Ascending aorta (tissue), 2 donors: ENCODE data around the gene ASTL. TPM values are rescaled to one million over a fixed set of nuclear protein-coding genes. Genes with fewer than 3 reads are reported as not detected.

Source experiments
- DNase-seq, 2 donors: peaks; one replicate each; pipeline ENCODE4 v3.0.0-alpha.2; 2019; ENCODE audit warnings: low spot score in 2 of 2
- H3K27ac ChIP-seq, 2 donors: fragments of 200-600 bp; sonication (generic); one replicate each; pipeline ENCODE4 v1.5.1; 2016 to 2017; ENCODE audit warnings: mild to moderate bottlenecking in 1 of 2
- H3K27me3 ChIP-seq: fragments of 200-600 bp; sonication (generic); one replicate; pipeline ENCODE4 v1.5.1; 2017
- H3K36me3 ChIP-seq, 2 donors: fragments of 200-600 bp; sonication (generic); one replicate each; pipeline ENCODE4 v1.5.1; 2016
- H3K4me1 ChIP-seq, 2 donors: fragments of 200-600 bp; sonication (generic); one replicate each; pipeline ENCODE4 v1.5.1; 2016 to 2017; ENCODE audit warnings: mild to moderate bottlenecking in 1 of 2
- H3K4me3 ChIP-seq, 2 donors: fragments of 200-600 bp; sonication (generic); one replicate each; pipeline ENCODE4 v1.5.1; 2016 to 2017; ENCODE audit warnings: mild to moderate bottlenecking in 1 of 2
- H3K9me3 ChIP-seq, 2 donors: fragments of 200-600 bp; sonication (generic); one replicate each; pipeline ENCODE4 v1.5.1; 2016
- CTCF ChIP-seq, 3 experiments: fragments of 200-600 bp in 2 of 3; fragments of 450-650 bp in 1 of 3; sonication (generic) in 2 of 3; IDR thresholded peaks; one replicate each; pipeline ENCODE4 v1.5.1; 2016 to 2019; ENCODE audit warnings: antibody characterized with exemption in 3 of 3, mild to moderate bottlenecking in 1 of 3, moderate library complexity in 1 of 3
- intact Hi-C: fragments of 100-400 bp; cut with DNase I; formaldehyde crosslinking; loops from one replicate; pipeline ENCODE4 v1.15.1; 2023
- total RNA-seq: library from RNA; depleted of rRNA; stranded (reverse); fragments of >200 nt; gene quantifications from one replicate; pipeline ENCODE4 v1.1.0, GENCODE V29; 2016

ASTL gene
- total RNA-seq, 1 donor from 2014 or later = not detected

- Histone ChIP-seq H3K4me3 (no peak overlapping the region), H3K4me1 (peaks cover 0 to 7% of the 10 kb centered on the region in 2 donors), H3K9me3 (peaks cover 5 to 9% of the 10 kb centered on the region in 2 donors), H3K36me3 (no peaks in the 10 kb centered on the region), H3K27ac (peak overlapping the region in 1 of 2 donors; percentile 12), H3K27me3 (no peaks in the 10 kb centered on the region)
- TF ChIP-seq CTCF (IDR thresholded peaks at IDR 0.05) = no peak
- intact Hi-C loops = no loop called here
- peak in 1 of 2 donors; percentile 54 for DNase-seq
Measured at GRCh38 chr2:96104487-96104861, 33.8 kb downstream of the ASTL start.

- intact Hi-C loops = no loop called here
- peak; percentile 4 to 9 for DNase-seq
- TF ChIP-seq CTCF (IDR thresholded peaks at IDR 0.05) = no peak
- H3K4me3 ChIP-seq = no peak overlapping the region
- H3K27ac ChIP-seq = peak overlapping the region in 1 of 2 donors; percentile 26
- no peaks in the 10 kb centered on the region for H3K27me3 ChIP-seq
- H3K9me3 ChIP-seq = peaks cover 5 to 9% of the 10 kb centered on the region in 2 donors
- H3K36me3 ChIP-seq = no peaks in the 10 kb centered on the region
- H3K4me1 ChIP-seq = peaks cover 4% of the 10 kb centered on the region in 2 donors
Measured at GRCh38 chr2:96103761-96104486, 34.4 kb downstream of the ASTL start.

GRCh38 chr2:96103187-96103601 lies 35.1 kb downstream of the ASTL start:
- Histone ChIP-seq H3K4me3 (no peak overlapping the region), H3K27me3 (no peaks in the 10 kb centered on the region), H3K27ac (no peak overlapping the region), H3K36me3 (no peaks in the 10 kb centered on the region), H3K9me3 (peaks cover 5 to 9% of the 10 kb centered on the region in 2 donors), H3K4me1 (peaks cover 3 to 8% of the 10 kb centered on the region in 2 donors)
- TF ChIP-seq CTCF (IDR thresholded peaks at IDR 0.05) = no peak
- intact Hi-C loops = no loop called here
- peak; percentile 4 to 53 for DNase-seq

GRCh38 chr2:96102596-96103186 lies 35.6 kb downstream of the ASTL start:
- H3K36me3 ChIP-seq = no peaks in the 10 kb centered on the region
- TF ChIP-seq CTCF (IDR thresholded peaks at IDR 0.05) = no peak
- no peak overlapping the region for H3K4me3 ChIP-seq
- peak in 1 of 2 donors; percentile 4 for DNase-seq
- H3K27me3 ChIP-seq = no peaks in the 10 kb centered on the region
- no peak overlapping the region for H3K27ac ChIP-seq
- intact Hi-C loops = no loop called here
- peaks cover 5 to 9% of the 10 kb centered on the region in 2 donors for H3K9me3 ChIP-seq
- H3K4me1 ChIP-seq = peaks cover 3 to 8% of the 10 kb centered on the region in 2 donors

GRCh38 chr2:96100893-96101304 lies 37.4 kb downstream of the ASTL start:
- peaks cover 5 to 9% of the 10 kb centered on the region in 2 donors for H3K9me3 ChIP-seq
- peaks cover 3 to 8% of the 10 kb centered on the region in 2 donors for H3K4me1 ChIP-seq
- H3K27me3 ChIP-seq = no peaks in the 10 kb centered on the region
- intact Hi-C loops = no loop called here
- H3K27ac ChIP-seq = no peak overlapping the region
- no peak overlapping the region for H3K4me3 ChIP-seq
- peak; percentile 4 to 47 for DNase-seq
- no peaks in the 10 kb centered on the region for H3K36me3 ChIP-seq
- TF ChIP-seq CTCF (IDR thresholded peaks at IDR 0.05) = no peak
